Amniotic stem cell (primary cell): Measurements from ENCODE around the gene GABRG3.

Source experiments
- DNase-seq: peaks from one replicate; lab custom pipeline; 2025; lab: John Stamatoyannopoulos, UW

The GABRG3 gene

DNA sequence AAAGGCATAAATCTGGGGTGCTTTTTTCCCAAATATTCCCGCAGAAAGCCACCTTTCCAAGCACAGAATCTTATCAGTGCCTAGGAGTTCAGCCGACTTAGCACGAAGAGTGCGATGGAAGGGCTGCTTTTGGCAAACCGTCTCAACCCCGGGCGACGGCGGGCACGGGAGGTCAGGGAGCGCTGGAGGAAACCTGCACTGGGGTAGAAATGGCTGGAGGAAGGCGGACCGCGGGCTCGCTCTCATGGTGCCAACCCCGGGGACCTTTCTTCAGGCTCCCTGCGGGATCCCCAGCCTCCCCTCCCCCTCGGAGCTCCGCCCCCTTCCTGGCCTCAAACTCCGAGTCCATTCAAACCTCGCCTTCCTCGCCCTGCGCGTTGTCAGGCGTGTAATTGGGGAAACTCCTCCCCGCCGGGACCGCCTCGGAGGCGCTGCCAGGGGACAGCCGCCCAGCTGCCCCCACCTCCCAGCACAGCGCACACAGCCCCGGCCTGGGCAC, at the start of gene GABRG3:
GABRG3 (plus strand) TSS at position 470 of the 499 bp plus-strand sequence.
- no peak for DNase-seq

DNA sequence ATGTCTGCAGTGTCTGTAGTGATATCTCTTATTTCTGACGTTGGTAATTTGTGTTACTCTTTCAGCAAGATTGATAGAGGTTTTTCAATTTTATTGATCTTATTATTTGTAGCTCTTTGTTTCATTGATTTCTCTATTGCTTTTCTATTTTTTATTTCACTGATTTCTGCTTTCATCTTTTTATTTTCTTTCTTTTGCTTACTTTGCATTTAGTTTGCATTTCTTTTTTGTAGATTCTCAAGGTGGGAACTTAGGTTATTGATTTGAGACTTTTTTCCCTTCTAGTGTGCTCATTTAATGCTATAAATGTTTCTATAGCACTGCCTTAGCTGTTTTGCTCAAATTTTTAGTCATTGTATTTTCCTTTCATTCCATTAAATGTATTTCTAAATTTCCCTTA, 49.5 kb upstream of the GABRG3 start:
- no peak for DNase-seq

DNA sequence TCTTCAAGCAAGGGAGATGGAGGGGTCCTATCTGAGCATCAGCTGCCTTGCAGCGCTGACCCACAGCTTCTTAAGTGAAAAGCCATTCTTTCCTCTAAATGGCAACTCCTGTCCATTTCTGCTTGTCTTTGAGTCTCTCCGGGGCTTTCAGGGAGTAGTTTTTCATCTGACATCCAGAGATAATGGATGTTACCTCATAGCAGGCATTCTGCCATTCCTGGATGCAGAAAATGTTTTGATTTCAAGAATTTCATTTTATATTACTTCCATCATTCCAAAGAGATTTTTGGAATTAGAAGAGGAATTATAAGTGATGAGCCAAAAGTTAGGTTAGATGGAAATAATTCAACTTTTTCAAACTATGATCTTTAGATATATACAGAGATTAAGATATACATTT, 44.9 kb upstream of the GABRG3 start:
- no peak for DNase-seq

DNA sequence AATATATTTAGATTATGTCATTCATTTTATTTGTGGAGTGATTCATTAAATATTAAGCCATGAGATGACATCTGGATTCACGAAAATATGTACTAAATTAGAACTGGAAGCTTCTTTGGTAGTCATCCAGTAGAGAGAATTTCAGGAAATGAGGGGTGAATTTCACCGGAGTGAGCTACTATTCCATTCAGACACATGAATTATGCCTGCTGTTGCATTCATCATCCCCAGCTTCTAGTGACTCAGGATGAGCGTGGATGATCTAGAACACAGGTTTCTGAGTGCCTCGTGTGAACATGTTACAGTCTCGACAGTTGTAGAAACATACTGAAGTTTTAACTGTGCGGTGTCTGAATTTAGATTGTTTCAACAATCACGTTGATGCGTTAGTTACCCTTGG, 42.9 kb upstream of the GABRG3 start:
- DNase-seq, result no peak

DNA sequence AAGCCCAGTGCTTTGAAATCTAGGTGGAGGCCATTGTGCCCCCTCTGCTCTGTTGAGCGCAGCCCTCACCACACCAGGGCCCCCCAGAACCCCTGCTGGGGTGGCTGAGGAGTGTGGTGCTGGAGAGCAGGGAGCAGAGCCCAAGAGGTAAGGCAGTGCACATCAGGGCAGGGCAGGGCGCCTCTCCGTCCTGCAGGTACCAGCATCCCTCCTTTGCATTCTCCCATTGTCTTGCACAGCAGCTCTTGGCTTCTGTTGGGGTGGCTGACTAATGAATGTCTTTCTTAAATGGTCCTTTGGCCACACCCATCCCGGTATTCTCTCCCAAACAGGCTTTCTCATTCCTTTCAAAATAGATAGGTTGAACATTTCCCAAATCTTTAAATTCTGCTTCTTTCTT, 41.4 kb upstream of the GABRG3 start:
- no peak for DNase-seq

GRCh38 chr15:26934848-26935247, 36.1 kb upstream of the GABRG3 start:
- DNase-seq, result no peak

DNA sequence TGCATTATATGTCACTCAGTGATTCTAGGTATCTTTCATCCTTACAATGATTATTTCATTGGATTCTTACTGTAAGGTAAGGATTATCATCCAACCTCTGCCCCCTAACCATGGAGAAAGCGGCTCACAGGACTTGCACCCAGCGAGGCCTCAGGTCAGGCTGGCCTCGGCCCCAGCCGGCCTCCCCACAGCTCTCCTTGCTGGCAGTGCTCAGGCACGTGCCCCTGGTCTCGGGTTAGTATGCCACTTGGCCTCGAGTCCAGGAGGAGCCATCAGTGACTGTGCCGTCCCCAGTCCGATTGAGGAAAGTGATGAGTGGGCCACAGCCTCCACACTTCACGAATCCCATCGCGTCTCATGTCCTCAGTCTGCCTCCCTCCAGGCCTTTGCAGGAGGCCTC, 35.7 kb upstream of the GABRG3 start:
- no peak for DNase-seq

- no peak for DNase-seq
Measured at GRCh38 chr15:26936502-26936901, 34.5 kb upstream of the GABRG3 start.

GRCh38 chr15:26937134-26937533, 33.8 kb upstream of the GABRG3 start:
- no peak for DNase-seq

- no peak for DNase-seq
Measured at GRCh38 chr15:26939398-26939797, 31.6 kb upstream of the GABRG3 start.

GRCh38 chr15:26941489-26941888, 29.5 kb upstream of the GABRG3 start:
- no peak for DNase-seq

DNA sequence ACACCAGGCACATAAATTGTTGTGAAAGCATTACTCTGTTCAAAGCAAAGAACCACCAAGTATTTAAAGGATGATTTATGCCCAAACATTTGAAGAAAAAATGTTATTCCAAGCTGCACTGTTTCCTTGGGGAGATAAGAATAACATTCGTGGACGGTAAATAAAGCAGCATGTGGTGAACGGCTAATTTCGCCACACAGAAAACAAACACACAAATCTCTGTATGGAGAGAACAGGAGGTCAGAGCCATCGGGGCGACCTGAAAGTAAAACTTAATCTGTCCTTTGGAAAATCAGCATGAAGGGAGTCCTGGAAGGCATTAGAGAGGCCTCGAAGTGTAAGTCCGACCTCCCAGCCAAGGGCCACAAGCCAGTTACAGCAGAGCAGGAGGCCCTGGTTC, 27.1 kb upstream of the GABRG3 start:
- DNase-seq, result no peak

GRCh38 chr15:26945046-26945445, 25.9 kb upstream of the GABRG3 start:
- DNase-seq, result no peak

DNA sequence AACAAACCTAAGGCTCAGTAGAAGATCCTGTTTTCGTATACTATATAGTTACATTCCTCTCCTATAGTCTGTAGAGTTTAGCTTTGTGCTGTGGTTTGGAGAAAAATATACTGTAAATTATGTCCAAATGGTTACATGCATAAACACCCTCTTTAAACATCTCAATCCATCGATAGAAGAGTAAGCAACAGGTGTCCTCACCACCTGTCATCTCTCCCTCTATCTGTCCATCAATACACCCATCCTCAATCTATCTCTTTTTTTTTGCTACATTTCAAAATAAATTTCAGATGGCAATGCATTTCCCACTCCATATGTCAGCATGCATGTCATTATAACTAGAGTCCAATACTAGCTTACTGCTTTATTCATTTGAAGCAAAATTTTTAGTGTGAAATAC, 21.0 kb upstream of the GABRG3 start:
- DNase-seq, result no peak

DNA sequence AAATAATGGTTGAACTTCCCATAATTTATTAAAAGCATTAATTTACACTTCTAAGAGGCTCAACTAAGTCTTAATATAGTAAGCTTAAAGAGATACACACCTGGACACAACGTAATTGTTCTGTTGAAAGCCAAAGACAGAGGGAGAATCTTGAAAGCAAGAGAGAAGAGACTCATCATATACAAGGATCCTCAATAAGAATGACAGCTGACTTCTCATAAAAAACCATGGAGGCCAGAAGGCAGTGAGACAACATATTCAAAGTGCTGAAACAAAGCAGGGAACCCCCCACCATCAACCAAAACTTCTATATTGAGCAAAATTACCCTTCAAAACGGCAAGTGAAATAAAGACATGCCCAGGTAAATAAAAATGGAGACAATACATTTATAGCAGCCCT, 16.6 kb upstream of the GABRG3 start:
- no peak for DNase-seq

GRCh38 chr15:26967719-26968269, 3.2 kb upstream of the GABRG3 start:
- no peak for DNase-seq

DNA sequence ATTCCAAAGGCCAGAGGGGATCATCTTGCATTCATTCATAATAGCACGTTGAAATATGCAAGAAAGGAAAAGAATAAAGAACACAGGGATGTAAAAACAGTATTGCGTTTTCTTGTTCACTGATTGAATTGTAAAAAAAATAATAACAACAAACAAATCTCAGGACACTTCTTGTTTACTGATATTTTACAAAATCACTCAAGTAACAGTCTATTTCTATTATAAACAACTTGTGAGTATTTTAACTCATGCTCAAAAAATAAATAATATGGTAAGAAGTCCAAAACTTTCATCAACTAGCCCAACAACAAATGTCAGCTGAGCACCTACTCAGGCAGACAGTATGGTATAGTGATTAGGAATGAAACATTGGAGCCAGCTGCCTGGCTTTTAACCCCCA, 2.2 kb upstream of the GABRG3 start:
- no peak for DNase-seq

- DNase-seq, result no peak
Measured at GRCh38 chr15:26971271-26972018, 464 bp downstream of the GABRG3 start.

DNA sequence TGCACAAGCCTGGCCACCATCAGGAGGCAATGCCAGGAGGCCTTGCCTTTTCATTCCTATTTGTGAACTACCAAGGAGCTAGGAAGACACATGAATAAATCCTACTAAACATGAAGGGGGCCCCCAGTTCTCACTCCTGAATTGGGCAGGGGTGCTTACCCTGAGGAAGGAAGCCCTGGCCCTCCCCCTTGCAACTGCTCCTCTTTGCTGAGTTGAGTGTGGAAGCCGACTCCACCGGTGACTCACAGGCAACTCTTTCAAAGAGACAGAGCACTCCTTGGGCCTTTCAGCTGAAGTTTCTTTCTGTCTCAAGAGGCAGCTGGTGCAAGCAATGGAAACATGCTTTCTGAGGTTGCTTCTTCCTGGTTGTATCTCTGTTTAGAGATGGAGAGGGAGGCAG, 1.7 kb downstream of the GABRG3 start:
- no peak for DNase-seq

- no peak for DNase-seq
Measured at GRCh38 chr15:26974120-26974780, 3.3 kb downstream of the GABRG3 start.

DNA sequence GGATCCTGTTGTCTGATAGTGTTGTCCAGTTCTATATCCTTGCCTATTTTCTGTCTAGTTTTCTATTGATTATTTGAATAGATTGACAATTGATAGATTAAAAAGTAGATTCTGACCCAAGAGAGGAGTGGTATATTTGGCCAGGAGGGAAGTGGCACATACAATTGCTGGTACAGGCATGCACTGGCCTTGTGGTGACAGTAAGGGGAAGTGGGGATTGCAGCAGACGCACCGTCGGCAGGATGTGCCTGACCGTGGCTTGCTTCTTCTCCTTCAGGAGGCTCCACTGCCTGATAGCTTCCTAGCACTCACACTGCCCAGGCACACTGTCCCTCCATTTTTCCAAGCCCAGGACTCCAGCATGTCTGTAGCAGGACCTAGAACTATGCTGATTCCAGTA, 10.5 kb downstream of the GABRG3 start:
- no peak for DNase-seq

DNA sequence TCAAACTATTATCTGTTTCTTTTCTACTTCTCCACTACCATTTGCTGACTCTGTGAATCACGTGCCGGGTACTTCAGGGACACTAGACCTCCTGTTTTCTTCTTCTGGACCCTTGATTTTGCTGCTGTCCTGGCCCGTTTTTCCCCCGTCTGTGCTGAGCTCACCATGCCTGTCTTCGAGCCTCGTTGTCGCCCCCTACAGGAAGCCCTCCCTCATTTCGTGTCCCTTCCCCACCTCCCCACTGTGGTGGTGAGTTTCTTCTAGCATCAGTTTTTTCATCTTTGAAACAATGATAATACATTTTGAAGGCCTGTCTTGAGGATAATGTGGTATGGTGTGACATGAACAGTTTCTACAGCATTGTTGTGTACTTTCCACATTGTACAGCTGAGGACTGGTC, 12.8 kb downstream of the GABRG3 start:
- DNase-seq, result no peak

- DNase-seq, result no peak
Measured at GRCh38 chr15:26985050-26985449, 14.1 kb downstream of the GABRG3 start.
